NCI-H1417 (cell line): ENCODE measurements around the gene FNBP1L.
"Not testable (repeated sequence)": the region's sequence is repeated elsewhere in the genome, so short reads cannot be mapped to it uniquely, and the experiment has no call there.

Experiments used
- DNase-seq, 3 experiments: peaks; one replicate each; lab custom pipeline; 2025; lab: John Stamatoyannopoulos, UW

The FNBP1L gene

DNA sequence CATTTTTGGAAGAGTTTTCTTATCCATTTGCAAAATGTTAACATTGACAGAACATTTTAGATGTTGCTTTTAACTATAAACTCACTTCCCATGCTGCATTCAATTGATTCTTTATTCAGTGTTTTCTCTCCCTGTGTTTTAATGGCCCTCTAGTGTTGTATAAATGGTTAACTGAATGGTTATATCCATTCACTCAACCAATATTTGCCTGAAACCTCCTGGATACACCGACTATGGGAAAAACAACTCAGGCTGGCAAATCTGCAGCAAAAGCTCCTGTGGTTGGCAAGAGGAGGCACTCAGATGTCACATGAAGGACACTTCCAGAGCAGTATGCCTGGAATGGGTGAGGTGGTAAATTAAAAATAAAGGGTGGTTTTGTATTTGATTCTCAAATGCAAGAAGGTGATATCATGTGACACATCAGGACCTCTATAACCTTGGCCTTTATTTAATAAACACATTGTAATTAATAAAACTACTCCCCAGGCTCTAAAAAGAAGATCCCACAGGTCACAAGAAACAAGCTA lies 126.1 kb downstream of the FNBP1L start:
- peak in 1 of 3 experiments; percentile 10 for DNase-seq

DNA sequence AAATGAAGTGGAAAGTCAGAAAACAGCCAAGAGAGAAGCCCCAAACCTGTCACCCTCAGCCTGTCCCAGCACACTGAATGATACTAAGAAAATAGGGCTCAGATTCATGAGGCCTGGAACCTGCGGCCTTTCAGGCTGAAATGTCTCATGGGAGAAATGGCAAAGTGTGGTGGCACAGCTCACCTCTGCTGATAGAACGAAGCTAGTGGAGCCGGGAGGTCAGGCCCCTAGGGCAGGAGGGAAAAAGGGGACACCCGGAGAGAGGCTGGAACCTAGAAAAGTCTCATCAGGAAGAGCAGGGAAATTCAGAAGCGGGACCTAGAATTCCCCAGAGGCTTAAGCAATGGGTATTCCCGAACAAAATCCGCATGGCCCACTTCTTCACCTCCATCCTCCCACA lies 126.6 kb downstream of the FNBP1L start:
- DNase-seq = no peak

DNA sequence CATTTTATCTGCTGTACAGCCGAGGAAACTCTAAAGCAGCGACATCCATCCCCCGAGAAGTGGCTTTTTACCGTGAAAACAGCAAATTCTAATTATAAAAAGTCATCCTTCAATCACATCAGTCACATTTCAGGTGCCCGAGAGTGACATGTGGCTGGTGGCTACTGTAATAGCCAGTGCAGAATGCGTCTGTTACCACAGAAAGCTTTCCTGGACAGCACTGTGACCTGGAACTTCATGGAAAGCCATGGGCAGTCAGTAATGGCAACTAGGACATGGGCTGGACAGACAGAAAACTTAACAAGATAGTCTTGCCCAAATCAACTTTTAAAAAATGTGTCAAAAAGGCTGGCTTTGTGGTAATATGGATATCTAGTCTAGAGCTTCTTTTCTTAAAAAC lies 127.1 kb downstream of the FNBP1L start:
- peak in 1 of 3 experiments; percentile 50 for DNase-seq

DNA sequence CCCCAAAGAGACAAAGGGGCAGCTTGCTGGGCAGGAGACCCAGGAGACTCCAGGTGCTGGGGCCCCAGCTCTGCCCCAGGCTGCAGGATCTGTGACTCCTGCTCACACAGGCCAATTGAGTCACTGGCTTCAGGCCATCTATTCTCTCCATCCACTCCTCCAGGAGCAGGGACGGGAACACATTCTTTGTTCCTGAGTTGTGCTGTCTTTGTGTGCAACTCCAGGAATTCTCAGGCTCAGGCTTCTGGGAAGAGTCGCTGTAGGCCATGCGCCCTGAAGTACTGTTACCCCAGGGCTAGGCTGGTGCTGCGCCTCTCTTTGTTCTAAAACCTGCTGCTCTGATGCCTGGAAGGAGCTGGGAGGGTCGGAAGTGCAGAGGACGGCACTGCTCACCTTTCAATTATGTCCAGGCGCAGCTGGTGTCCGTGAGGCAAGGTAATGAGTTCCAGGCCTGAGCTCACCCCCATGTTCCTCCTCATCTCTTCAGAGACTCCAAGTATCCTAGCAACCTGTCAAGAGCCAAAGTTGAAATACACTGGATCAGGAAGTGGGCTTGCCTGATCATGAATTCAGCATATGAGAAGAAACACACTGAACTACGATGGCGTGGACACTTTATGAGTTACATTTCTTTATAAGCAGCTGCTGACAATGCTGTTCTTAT lies 127.8 kb downstream of the FNBP1L start:
- peak; percentile 59 to 95 (median 80) for DNase-seq

DNA sequence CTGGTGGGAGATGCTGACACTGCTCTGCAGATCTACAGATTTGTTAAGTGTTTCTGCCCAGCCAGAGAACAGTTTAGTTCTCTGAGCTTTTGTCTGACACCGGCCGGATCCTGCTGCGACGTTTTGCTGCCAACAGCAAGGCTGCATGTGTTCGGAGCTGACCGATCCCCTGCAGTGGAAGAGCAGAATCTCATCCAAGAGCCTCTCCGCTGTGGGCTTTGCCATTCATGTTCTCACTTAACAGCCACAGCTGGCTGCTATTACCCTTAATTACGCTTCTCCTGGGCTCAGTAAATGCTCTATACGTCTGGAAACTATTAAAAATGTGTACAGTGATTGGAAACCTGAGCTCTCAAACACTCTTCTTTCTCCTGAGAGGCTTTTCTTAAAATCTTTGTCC lies 128.4 kb downstream of the FNBP1L start:
- peak in 2 of 3 experiments; percentile 83 to 97 for DNase-seq

DNA sequence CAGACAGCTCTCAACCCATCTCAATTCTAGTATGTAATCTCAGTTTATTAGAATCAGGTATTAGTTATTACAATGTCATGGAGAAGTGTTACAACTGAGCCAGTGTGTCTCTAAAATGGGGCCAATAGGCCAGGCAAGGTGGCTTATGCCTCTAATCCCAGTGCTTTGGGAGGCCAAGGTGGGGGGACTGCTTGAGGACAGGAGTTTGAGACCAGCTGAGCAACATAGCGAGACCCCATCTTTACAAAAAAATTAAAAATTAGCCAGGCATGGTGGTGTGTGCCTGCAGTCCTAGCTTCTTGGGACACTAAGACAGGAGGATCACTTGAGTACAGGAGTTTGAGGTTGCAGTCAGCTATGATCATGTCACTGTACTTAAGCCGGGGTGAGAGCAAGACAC lies 128.8 kb downstream of the FNBP1L start:
- DNase-seq = no peak

DNA sequence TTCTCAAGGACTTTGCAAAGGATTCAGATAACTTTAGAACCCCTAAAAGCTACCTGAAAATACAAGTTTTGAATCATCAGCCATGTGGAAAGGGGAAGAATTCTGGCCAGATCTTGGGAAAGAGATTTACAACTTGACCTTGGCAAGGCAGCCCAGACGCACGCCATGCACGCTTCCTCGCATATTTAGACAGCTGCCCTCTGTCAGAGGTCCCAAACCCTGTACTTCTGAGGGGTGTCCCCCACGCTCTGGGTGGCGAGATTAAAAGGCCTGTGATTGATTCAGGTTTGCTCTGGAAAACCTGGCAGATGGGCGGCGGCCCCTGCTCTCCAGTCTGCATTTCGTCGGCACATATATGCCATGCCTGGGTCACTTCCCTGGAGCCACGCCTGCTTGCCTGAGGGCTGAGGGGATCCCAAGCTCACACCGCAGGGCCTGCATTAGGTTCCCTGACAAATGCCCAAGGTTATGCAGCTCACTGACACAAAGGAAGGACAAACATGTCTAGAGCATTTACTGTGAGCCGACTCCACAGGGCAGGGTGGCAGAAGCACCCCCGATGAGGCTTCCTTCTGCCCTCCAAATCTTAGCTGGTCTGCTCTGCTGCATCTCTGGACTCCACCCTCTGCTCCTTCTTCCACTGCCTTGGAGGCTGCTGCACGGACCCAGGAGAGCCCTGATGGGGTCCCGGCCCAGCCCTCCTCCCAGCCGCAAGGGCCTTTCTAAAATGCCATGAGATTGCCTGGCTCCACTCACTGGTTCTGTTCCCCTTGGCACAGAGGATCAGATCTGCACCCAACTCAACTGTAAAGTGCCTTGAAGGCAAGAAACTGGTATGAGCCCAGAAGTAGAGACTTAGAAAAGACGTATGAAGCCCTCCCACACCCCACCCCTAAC lies 129.9 kb downstream of the FNBP1L start:
- DNase-seq = peak in 1 of 3 experiments; percentile 32

DNA sequence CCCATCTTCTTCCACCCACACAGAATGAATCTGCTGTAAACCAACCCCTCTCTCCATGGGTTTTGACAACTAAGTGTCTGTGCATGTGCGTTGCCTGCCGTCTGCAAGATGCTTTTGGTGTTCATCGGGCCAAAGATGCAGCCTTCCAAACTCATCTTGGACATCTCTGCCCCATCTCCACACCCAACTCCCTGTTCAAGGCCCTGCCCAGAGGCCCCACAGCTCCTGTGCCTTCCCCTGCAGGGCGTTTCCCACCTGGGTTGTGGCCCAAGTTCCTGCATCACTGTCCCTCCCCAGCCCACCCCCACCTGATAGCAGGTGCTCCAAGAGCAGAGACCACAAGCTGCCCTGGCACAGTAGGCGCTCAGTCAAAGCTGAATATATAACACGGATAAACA lies 130.5 kb downstream of the FNBP1L start:
- no peak for DNase-seq

DNA sequence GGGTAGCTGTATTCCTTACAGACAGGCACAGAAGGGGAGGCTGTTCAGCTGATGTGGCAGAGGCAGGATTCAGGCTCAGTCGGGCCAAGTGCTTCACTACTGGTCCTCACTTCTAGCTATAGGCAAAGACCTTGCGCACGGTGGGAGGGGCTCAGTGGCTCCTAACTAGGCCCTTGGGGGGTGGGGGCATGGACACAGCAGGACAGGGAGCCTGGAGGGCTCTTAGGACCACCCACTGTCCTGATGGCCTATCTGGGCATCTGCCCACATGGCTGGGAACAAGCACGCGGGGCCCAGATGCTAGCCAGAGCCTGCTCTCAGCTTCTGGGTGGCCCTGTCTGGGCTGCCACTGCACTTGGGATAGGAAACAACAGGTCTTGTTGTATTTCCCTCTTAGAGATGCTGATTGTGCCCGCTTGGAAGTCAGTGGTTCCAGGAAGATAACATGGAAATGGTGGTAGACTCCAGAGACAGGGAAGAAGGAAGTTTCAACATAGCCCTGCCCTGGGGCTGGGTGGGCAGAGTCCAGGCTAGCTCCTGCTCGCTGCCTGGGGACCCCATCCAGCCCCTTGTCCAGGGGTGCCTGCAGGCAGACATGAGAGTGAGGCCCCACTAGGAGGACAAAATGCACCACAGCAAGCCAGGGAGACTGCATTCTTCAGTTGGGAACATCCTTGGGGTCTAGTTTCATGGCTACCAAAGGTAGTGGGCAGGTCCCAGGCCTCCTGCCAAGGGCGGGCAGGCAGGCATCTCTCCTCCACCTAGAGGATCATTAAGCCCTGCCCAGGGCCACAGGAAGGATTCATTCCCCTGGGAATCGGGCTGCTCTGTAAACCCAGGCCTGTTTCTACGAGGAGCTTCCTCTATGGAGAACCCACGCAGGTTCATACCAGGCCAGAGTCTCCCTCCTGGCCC lies 131.2 kb downstream of the FNBP1L start:
- DNase-seq = no peak

DNA sequence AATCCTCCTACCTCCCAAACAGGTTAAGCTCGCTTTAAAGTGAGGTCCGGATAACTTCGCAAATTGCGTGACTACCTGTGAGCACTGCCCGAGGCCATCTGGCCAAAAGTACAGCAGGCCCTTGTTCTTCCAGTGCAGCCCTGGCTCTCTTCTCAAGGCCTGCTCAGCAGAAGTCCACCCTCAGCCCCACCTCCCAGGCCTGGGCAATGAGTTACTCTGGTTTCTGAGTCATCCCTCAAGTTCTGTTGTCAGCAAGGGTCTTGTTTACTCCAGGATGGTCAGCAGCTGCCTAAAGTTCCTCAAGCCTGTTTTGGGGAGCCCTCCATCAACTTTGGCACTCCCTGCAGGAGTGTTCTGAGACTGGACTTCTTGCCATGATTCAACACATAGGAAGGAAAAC lies 132.0 kb downstream of the FNBP1L start:
- no peak for DNase-seq

DNA sequence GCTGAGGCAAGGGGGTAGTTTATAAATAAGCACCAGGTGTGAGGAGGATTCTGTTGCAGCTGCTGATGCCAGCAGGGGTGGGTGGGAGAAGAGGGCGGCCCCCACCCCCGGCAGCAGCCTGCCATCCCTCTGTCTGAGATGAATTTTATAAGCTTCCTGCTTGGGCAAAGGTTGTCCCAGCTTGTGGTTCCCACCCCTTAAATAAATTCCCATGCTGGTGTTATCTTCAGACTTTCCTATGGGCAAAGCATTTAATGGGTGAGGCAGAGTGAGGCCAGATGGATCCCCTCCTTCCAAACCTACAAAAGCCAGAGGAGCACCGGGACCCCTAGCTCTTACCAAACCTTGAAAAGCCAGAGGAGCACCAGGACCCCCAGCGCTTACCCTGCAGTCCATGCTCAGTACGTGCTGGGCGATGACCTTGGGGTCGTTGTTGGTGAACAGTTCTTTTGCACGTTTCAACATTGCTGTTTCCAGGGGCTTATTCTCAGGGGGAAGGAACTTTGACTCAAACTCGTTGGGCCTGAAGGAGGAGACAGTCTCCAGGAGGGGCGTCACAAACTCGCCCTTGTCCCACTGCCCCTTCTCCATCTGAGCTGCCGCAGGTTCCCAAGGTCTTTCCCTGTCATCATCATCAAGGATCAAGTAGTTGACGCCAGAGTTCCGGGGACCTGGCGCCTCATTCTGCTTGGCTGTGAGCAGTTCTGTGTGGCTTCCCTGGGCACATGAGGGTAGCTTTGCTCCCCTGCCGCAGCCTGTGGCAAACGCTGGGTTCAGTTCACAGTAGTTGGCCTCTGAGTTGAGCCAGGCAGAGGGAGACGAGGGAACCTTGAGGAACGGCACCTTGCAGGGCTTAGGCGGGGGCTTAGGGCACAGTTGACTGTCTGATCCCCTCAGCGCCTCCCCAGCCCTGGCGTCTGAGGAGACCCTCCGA lies 134.3 kb downstream of the FNBP1L start:
- DNase-seq = peak in 1 of 3 experiments; percentile 55

DNA sequence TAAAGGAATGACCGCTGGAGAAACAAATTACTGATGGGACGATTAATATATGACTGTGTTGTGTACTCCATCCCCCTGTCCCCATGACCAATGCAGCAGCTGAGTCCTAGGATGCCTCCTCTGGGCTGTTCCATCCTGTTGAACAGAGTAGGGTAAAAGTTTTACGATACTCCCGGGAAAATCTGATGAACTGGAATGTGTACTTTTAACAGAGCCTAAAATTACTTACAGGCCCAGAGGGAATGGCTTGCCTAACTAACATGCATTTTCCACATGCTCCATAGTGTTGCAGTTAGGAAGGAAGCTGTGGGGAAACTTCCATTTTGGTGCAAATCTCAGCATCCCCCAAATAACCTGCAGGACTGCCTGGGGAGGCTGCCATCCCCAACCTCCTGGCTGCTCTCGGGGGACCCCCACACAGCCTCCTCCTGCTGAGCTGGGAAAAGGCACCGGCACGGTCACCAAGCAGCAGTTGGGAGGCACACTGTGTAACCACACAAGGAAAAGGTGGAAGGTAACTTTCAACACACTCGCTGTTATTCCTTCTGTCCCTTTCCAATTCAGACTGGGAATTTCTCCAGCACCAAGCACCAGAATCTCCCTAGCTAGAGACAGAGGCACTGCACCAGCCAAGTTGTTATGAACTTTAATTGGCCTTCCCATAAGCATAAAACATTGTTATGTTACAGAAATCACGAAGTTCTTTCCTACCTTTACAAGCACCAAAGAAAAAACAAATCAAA lies 136.5 kb downstream of the FNBP1L start:
- no peak for DNase-seq

DNA sequence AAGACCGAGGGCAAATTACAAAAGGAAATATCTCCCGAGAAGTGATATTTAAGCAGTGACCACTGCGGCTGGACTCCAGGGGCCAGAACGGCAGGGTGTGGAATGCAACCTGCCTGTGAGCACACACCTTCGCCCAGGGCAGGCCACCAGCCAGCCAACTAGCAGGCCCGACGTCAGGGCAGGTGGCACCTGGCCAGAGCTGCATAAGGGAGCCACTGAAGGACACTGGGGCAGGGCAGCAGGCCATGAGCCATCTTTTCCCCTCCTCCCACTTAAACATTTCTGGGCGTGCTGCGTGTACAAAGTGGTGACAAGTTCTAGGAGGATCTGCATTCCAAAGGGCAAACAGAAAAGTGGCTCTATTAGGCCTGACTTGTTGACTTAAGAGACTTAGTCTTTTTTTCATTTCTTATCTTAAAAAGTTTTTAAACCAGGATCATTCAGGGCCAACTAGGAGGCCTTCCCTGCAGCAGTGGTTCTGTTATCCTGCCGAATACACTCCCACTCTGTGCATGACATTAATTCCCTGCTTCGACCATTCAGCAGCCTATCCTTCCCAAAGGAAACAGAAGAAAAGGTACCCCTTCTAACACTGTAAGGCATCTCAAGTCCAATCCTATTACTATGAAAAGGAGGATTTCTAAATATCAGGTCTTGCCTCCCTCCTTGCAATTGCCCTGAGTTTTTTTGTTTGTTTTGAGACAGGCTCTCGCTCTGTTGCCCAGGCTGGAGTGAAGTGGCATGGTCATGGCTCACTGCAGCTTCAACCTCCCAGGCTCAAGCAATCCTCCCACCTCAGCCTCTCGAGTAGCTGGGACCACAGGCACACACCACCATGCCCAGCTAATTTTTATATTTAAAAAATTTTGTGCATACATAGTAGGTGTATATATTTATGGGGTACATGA lies 137.4 kb downstream of the FNBP1L start:
- no peak for DNase-seq

DNA sequence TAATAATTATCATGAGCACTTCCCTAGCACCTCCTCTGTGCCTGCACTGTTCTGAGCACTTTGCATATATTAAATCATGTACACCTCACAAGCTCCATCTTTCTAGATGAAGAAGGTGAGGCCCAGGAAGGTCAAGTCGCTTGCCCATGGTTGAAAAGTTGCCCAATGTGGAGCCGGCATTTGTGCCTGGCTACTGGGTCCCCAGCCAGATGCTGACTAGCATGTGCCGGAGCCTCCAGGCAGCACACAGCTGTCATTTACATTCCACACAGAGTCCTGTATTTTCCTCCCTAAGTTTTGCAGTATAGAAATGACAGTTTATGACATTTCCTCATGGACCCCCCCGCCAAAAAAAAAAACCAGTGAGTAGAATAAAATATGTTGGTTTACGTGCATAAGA lies 139.4 kb downstream of the FNBP1L start:
- no peak for DNase-seq

DNA sequence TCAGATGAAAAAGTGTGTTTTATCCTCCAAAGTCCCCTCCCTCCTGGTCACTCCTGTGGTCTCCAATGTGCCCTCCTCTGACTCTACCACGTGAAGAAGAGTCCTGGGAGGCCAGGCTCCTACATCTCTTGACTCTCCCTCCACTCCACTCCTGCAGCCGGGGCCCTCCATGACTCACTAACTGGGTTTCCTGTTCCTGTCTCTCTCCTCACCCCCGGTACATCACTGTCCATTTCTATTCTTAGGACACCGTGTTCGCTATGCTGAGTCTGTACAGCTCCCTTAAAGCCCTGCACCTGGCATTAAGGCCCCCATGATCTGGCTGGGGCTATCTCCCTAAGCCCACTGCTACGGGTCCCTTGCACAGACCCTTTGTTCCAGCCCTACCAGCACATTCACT lies 140.3 kb downstream of the FNBP1L start:
- no peak for DNase-seq

DNA sequence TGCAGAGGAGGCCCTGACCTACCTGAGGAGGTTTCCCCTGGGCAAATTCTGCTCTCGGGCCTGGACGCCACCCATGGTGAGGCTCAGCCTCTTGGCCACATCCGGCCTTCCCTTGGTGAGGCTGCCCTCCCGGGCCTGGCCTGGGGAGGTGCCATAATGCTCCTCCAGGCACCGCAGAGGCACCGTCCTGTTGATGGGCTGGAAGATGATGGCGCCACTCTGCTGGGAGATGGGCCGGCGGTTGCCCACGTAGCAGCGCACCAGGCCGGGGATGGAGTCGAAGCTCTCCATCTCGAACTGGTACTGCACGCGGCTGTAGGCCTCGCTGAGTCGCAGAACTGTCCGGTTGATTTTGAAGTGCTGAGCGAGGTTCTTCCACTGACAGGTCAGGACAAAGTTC lies 141.0 kb downstream of the FNBP1L start:
- DNase-seq = no peak

DNA sequence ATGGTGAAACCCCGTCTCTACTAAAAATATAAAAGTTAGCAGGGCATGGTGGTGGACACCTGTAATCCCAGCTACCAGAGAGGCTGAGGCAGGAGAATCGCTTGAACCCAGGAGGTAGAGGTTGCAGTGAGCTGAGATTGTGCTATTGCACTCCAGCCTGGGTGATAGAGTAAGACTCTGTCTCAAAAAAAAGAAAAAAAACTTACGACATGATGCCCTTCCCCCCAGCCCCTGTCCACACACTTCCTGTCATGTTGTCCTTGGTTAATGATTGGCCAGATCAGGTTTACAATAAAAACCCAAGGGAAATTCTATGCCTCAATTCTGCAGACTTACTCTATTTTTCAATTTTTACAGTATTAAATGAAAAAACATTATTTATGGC lies 143.4 kb downstream of the FNBP1L start:
- not testable (repeated sequence) for DNase-seq

DNA sequence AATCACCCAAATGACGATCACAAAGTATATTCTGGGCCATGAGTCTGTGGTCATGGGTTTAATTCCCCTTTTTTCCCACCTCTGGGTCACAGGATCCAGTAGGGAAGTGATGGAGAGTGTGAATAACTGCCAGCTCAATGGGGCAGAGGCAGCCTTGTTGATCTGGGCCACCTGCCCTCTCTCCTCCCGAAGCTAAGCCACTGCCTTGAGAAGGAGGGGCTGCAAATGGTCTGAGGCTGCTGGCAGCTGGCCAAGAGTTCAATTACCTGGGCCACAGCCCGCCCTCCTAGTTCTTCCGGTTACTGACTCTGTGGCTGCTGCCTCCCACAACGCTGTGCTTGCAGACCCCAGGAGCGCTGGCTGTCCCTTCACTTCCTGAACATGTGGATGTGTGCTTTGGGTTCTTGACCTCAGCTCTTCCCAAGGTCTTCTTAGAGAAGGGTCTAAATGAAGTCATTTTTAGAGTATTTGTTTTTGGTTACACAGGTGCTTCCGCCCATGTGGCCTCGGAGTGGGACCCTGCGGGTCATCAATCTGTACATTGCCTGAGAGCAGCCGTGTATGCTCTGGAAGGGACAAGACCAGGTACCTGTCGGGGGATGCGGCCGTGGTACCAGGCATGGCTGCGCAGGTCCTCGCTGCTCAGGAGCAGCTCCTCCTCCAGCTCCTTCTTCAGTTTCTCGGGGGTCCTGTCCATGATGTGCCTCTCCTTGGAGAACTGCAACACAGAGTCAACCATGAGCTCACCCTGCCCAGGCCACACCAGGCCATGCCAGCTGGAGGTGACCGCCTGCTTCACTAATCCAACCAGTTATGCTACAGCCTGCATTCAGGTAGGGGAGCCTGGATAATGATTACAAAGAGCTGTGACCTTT lies 144.0 kb downstream of the FNBP1L start:
- peak; percentile 93 to 99 (median 94) for DNase-seq
